ENCODE measurements around the gene DCST2.
A peak's percentile ranks its signal among the peaks of the same experiment; 100 is the strongest.

Gene DCST2

DNA sequence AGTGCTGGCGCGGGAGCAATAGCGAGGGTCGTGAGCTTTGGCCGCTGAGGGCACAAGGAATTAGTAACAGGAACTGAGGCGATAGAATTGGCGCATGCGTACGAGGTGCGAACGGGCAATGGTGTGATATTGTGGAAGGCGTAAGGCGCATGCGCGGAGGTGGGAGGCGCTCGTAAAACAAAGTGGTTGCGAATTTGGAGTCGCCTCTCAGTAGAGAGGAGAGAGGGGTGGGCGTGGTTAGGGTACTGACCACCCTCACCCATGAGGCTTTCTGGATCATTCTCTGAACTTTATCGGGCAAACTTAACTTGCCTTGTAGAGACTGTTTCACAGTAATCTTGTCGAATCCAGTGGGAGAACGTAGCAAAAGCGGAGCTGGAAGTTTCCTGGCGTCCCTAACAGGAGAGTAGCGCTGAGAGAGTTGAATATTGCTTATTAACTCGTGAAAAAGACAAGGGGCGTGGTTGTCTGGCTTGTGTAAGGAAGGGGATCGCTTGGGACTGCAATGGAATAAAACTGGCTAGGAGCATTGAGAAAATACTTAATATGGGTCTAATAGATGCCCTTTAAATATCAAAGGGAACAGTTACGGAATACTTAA is 58.7 kb downstream of the DCST2 start:
- DNase-seq (ENCODE audit: low read depth): peak; percentile 83

DNA sequence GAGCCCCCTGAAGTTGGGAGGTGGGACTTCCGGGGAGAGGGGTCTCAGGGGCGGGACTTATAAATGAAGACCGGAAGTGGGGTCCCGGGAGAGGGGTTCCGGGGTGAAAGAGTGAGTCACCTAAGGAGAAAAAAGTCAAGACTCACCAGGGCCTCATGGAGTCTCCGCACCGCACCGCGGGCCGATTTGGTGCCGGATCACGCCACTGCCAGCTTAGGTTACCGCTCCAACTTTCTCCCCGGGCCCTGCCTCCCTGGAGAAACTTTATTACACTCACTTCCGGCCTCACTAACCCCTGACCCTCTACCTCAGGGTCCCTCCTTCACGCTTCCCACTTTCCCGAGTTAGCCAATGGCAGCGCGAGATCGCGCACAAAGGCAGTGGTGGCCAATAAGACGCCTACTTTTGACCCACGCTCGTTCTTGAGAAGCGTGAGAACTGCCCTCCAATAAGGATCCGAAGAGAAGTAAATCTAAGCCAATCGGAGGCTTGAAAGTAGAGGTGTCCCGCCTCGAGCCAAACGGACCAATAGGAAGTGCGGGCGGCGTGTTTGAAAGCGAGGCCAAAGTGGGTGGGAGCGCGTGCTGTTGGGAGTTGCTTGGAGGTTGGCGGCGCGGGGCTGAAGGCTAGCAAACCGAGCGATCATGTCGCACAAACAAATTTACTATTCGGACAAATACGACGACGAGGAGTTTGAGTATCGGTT is 59.3 kb downstream of the DCST2 start, which contains the start of gene CKS1B:
Gene CKS1B (plus strand): TSS at position 580 of the 706 bp plus-strand sequence. CDS start 65 bp downstream, at position 645.
- DNase-seq (ENCODE audit: low read depth): peak; percentile 86

DNA sequence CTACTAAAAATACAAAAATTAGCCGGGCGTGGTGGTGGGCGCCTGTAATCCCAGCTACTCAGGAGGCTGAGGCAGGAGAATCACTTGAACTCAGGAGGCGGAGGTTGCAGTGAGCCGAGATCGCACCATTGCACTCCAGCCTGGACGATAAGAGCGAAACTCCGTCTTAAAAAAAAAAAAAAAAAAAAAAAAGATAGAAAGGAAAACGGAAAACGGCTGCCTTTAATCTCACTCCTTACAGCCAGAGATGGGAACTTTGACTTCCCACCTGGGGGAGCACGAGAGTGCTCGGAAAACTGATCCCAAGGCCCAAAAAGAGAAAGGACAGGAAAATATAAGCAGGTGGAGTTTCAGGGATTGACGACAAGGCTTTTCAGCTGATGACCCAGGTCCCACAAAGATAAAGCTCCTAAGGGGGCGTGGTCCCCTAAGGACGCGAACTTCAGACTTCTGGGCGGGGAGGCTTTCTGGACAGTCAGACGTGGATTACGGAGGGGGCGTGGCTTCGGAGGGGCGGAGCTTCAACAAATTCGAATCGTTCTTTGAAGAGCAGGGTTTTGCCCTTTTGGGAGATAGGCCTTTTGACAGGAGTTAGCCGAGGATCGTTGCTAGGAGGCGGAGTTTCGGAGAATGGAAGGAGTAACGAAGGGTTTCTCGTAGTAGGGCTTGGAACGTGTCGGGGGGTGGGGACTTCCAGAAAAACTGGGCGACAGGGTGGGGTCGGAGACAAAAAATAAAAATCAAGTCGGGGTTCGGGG is 60.1 kb downstream of the DCST2 start:
- DNase-seq (ENCODE audit: low read depth): peak; percentile 87

DNA sequence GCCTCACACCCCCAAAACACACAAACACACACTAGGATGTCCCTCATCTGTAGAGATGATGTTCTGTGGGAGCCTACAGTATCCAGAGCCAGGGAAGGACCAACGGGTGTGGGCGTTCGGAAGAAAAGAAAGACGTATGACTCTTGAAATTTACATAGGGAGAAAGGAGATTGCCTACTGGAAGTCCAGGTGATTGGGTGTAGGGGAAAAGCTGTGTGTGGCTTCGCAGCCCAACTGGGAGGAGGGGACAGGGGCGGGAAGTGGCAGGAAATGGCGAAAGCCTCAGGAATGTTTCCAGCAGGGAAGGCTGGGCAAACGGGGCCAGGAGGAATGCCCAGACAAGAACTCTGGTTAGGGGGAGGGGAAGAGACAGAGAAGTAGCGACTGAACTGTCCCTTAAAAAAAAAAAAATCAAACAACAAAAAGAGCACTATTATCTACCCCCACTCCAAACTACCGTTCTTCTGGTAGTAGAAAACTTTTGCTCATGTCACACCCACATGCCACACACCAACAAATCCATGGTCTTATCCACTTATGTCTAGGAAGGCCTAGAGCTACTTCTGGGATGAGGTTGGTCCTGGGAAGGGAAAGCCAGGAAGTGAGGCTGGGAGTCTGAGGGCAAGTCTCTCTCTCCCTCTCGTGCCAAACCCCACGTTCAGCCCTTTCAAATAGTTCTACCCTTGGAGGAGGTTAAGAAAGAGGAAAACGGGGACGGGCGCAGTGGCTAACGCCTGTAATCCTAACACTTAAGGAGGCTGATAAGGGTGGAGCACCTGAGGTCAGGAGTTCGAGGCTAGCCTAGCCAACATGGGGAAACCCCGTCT is 60.9 kb downstream of the DCST2 start:
- no peak for DNase-seq (ENCODE audit: low read depth)

GRCh38 chr1:154972213-154972516 is 61.4 kb downstream of the DCST2 start:
- no peak for DNase-seq (ENCODE audit: low read depth)

DNA sequence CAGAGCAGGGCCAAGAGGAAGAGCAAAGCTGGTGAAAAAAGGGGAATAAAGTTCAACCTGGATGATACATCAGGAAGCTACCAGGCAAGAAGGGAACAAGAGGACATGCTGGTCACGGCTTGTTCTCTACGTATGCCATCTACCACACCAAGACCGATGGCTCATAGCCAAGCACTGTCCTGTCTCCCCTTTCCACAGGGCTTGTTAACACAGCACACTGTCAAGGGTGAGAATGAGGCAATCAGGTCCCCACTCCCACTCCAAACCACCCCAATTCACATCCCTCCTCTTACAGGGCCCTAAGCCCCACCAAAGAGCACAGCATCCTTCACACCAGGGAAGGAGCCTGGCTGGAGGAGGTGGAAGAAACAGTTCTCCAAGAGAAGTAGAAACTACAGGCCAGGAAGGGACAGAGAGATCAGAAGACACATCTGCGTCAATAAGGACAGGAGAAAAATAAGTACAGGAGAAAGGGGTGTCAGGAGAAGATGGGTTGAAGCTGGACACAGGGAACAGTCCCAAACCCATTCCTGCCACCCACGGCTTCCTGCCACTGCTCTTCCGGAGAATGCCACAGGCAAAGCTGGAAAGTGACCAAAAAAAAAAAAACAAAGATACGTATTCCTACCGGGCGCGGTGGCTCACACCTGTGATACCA is 62.1 kb downstream of the DCST2 start:
- no peak for DNase-seq (ENCODE audit: low read depth)

- DNase-seq (ENCODE audit: low read depth): no peak
These were observed 62.8 kb downstream of the DCST2 start, which contains the start of gene SHC1 for GRCh38 chr1:154970631-154971340. Gene SHC1 (minus strand): TSS chr1:154970747. CDS start chr1:154970526, 221 bp downstream.

- DNase-seq (ENCODE audit: low read depth): no peak
These were observed 63.6 kb downstream of the DCST2 start for GRCh38 chr1:154969860-154970452.

GRCh38 chr1:154969246-154969645 is 64.3 kb downstream of the DCST2 start:
- no peak for DNase-seq (ENCODE audit: low read depth)

- no peak for DNase-seq (ENCODE audit: low read depth)
These were observed 64.8 kb downstream of the DCST2 start for GRCh38 chr1:154968731-154969130.

Measured in stimulated activated CD8-positive, alpha-beta memory T cell treated with anti-CD3 and anti-CD28 coated beads, Interleukin-7, amount 100 ng/mL, for 24 hours (primary cell).